GM18499 (cell line): ENCODE data around the gene PFDN5.
A peak's percentile ranks its signal among the peaks of the same experiment; 100 is the strongest.

Source experiments
- ATAC-seq: cut with Tn5 transposase; IDR thresholded peaks from one replicate; pipeline ENCODE4 v1.9.1; 2021; ENCODE audit warnings: moderate number of reproducible peaks; ENCODE audit not compliant: insufficient read depth, unreplicated experiment

The PFDN5 gene

DNA sequence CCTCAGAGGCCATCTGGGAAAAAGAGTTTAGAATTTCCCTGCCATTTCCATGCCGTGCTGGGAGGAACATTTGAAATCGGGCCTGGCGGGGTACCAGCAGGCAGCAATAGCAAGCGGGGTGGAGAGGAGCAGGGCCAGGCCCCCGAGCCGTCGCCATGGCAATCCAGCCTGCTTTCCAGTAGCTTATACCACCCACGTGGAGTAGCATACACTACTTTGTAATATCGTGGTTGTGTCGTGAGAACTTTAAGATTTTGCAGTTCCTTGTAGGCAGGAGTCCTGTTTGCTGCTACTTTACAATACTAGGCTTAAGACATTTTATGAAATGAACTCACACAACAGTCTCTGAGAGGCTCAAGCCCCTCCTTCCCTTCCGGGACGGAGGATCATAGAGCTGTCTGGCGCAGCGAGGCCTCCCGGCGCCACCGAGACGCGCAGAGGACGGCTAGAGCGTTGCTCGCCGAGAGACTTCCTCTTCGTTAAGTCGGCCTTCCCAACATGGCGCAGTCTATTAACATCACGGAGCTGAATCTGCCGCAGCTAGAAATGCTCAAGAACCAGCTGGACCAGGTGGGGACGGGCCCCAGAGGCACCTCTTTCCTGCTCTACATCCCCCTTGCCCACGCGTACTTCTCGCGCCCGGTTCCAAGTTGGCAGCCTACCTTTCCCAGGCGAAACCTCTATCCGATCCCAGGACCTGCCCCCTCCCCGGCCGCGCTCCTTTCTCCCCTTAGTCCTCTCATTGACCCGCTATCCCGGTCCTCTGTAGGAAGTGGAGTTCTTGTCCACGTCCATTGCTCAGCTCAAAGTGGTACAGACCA, at the start of gene PFDN5:
Gene PFDN5 (plus strand): TSS at position 473 of the 821 bp plus-strand sequence. CDS start 26 bp downstream, at position 499.
- peak; percentile 53 for ATAC-seq

DNA sequence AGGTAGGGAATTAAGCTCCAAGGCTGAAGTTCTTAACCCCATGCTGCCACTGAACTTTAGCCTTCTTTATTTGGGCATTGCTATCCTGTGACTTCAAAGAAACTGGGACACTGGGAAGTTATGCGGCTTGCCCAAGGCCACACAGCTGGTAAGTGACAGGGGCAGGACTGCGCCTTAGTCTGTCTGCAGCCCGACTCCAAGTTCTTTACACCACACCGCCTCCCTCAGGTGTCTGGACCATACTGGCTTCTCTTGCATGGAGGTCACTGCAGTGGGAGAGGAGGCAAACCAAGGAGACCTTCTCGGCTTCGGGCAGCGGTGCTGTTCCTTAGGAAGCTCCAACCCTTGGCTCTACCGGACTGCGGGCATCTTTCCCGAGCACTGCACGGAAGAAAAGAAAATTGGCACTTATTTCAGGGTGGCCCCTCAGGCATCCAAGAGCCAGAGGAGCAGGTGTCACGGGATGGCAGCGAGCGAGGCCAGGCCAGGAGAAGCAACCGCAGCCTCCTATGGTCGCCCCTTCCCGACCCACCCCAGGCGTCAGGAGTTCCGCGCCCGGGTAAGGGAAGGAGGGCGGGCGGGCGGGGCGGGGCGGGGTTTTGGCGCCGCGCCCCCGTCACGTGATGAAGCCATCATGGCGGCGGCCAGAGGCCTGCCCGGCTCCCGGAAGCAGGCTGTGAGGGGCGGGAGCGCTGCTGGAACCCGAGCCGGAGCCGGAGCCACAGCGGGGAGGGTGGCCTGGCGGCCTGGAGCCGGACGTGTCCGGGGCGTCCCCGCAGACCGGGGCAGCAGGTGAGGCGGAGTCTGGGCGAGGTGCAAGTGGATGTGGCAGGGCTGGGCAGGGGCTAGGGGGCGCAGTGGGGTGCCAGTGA, 43.6 kb upstream of the PFDN5 start:
- peak; percentile 34 for ATAC-seq

DNA sequence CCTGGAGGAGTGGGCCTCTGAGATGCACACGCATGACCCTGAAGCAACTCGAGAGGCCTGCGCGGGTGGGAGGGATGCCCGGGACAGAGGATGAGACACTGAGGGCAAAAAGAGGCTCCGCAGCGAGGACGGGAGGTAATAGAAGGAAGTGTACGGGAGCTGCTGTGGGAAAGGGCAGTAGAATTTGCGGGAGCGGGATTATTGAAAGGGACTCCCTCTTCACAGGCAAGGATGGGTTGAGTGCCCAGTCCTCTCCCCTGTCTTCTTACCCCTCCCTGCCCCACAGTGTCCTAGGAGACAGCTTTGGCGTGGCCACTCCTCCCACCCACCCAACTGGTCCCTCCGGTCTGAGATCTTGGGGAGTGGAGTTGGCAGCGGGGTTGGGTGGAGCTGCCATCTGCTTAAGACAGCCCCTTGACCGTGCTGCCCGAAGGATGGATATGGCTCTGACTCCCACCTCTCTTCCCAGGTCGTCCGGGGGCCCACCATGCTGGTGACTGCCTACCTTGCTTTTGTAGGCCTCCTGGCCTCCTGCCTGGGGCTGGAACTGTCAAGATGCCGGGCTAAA, 42.9 kb upstream of the PFDN5 start:
- ATAC-seq: no peak

DNA sequence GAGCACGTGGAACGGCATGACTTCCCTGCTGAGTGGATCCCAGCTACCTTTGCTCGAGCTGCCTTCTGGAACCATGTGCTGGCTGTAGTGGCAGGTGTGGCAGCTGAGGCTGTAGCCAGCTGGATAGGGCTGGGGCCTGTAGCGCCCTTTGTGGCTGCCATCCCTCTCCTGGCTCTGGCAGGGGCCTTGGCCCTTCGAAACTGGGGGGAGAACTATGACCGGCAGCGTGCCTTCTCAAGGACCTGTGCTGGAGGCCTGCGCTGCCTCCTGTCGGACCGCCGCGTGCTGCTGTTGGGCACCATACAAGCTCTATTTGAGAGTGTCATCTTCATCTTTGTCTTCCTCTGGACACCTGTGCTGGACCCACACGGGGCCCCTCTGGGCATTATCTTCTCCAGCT, 42.0 kb upstream of the PFDN5 start:
- ATAC-seq: no peak

DNA sequence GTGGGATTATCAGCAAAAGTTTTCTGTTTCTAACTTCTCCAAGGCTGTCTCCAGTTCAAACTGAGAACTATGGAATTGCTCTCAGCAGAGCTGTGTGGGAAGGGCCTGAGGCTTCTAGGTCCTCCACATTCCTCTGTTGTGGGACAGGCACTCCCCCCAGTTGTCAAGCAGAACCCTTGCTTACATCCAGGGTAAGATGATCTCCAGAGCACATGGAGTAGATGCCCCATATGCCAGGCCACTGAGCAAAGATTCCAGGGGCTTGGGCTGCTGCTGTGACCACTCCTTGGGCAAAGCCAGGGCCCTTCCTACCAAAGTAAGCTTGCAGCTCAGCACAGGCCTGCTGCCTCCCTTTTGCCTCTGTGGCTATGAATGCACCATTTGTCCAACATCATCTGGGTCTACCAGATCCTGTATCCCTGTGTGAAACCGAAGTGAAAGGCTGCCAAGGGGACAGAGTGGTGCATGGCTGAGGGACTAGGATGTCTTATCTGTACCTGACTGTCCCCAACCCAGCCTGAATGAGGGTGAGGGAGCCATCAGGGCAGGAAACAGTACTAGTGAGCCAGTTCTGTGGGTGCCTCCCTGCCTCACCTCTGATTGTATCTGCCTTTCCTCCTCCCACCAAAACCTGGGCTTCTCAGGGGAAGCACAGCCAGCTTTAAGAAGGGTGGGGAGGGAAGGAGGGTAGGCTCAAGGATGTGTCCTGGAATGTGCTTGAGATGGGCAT, 40.4 kb upstream of the PFDN5 start:
- ATAC-seq: no peak

DNA sequence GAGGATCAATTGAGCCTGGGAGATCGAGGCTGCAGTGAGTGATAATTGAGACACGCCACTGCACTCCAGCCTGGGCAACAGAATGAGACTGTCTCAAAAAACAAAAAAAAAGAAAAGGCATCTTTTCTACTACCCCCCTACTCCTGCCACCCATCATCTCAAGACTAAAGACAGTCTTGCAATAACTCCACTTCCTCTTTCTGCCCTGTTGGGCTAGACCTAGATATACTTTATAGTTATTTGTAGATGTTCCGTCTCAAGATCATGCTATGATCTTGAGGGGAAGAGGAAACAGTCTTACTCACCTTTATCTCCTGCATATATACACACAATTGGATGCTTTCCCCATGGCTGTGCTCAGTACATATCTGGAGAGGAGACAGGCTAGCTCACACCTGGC, 39.3 kb upstream of the PFDN5 start:
- no peak for ATAC-seq

DNA sequence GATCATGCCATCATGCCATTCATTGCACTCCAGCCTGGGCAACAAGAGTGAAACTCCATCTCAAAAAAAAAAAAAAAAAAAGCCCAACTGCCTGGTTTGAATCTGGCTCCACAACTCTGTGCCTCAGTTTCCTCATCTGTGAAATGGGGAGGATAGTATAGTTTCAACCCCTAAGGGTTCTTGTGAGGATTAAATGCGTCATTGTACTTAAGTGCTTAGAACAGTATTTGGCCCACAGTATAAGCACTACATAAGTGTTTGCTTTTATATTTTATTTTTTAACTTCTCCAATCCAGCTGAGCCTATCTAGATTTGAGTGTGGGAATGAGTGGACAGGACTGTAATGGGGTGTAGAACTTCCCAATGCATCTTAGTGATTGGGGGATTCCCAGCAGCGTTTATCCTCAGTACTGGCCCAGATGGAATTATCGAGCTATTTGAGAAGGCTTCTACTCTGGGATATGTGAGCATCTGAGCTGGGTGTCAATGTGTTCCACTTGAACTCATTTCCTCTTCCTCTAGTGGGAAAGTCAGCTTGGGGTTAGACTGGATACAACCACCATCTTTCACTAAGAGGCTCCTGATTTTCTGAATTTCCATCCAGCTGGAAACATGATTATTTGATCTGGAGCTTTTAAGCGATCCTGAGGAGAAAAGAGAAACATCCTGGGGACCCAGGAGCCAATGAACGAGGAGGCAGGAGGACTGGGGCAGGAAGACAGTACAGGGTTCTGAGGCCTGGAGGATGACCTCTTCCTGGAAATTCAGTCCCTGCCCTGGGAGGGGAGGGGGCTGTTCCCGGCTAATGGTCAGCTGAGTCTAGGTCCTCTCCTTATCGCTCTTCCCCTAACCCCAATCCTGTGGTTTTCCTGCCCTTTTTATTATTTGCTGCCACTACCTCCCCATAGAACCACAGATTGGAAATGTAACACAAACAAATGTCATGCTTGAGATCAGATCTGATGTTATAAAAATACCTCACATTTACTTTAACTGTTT, 36.5 kb upstream of the PFDN5 start:
- ATAC-seq: no peak

DNA sequence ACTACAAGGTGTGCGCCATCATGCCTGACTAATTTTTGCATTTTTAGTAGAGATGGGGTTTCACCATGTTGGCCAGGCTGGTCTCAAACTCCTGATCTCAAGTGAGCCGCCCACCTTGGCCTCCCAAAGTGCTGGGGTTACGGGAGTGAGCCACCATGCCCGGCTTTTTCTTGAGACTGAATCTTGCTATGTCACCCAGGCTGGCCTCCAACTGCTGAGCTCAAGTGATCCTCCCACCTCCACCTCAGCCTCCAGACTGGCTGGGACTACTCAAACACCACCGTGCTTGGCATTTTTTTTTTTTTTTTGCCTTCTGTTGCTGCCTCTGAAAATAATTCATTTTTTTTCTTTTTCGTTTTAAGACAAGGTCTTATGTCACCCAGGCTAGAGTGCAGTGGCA, 35.5 kb upstream of the PFDN5 start:
- ATAC-seq: no peak

DNA sequence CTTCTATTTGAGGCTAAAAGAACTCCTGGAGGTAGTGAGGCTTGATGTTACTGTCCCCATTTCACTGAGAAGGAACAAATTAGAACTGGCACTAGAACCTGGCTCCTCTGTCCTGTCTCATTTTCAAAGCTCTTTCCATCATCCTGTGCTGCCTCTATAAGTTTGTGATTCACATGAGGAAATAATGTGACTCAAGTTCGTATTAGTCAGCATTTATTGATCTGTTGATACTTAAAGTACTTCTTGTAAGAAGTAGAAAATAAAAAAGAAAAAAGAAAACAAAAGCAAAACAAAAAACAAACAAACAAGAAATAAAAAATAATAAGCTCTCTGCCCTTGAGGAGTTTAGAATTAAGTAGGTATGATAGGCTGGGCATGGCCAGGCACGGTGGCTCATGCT, 29.6 kb upstream of the PFDN5 start:
- ATAC-seq: no peak

DNA sequence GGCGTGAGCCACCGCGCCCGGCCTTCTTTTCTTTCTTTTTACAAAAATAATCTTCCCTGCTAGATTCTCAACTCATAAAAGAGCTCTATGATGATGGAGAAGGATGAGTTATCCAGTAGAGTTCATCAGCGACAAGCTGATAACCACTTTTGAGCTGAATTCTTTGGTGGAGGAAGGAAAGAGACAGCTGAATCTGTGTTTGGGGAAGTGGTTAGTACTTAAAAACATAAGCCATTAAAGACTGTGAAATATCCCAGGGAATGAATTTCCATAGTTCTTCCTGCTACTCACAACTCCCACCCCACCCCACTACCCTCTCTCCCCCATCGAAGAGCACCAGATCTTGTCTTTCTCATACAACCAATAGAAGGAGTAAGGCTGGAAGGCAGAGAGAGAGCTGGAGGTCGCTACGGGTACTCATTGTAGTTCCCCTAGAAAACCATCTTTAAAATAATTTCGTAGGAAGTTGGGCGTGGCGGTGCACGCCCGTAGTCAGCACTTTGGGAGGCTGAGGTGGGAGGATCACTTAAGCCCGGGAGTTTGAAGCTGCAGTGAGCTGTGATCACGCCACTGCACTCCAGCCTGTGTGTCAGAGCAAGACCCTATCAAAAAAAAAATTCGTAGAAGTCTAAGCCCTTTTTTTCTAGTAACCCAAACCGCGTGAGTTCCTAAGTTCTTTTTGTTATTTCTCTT, 27.9 kb upstream of the PFDN5 start:
- no peak for ATAC-seq

DNA sequence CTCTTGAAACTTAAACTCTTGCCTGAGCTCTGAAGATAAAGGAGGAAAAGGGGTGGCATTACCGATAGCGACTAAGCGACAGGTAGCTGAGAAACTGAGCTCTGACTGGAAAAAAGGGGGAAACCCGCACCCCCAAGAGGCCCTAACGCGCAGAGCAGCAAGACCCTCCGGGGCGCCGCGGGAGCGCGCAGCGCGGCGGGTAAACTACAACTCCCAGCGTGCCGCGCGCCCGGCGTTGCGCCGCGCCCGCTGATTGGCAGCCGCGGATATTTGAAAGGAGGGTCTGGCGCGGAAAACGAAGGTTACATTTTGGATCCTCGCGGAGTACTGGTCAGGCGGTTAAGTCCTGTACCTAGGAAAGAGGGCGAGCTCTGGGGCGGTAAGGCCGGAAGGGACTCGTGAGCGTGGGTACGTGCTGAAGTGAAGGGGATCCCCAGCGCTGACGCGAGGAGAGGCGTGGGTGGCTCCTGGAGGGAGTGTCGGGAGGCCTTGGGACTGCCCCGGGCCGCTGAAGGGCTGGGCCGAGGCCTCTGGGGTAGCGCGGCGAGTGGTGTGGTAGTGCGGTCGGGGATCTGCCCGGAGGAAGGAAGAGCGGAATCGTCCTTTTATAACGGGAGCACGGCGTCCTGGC, 27.2 kb upstream of the PFDN5 start, which contains the start of gene ESPL1:
Gene ESPL1 (plus strand): TSS at position 301 of the 631 bp plus-strand sequence. CDS start 468 bp downstream, outside the sequence.
- no peak for ATAC-seq

DNA sequence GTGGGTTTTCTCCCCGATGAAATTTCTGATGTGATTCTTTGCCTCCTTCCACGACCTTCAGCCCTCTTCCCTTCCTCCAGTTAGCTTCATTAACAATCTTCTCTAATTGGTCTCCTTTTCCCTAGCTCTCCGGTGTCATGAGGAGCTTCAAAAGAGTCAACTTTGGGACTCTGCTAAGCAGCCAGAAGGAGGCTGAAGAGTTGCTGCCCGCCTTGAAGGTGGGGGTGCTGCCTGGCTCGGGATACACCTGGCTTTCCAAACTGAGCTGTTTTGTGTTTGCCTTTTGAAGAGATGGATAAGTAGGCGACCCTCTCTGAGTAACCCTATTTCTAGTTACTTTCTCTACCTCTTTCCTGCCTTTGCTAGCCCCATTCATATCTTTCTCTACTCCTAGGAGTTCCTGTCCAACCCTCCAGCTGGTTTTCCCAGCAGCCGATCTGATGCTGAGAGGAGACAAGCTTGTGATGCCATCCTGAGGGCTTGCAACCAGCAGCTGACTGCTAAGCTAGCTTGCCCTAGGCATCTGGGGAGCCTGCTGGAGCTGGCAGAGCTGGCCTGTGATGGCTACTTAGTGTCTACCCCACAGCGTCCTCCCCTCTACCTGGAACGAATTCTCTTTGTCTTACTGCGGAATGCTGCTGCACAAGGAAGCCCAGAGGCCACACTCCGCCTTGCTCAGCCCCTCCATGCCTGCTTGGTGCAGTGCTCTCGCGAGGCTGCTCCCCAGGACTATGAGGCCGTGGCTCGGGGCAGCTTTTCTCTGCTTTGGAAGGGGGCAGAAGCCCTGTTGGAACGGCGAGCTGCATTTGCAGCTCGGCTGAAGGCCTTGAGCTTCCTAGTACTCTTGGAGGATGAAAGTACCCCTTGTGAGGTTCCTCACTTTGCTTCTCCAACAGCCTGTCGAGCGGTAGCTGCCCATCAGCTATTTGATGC, 26.4 kb upstream of the PFDN5 start:
- ATAC-seq: no peak

DNA sequence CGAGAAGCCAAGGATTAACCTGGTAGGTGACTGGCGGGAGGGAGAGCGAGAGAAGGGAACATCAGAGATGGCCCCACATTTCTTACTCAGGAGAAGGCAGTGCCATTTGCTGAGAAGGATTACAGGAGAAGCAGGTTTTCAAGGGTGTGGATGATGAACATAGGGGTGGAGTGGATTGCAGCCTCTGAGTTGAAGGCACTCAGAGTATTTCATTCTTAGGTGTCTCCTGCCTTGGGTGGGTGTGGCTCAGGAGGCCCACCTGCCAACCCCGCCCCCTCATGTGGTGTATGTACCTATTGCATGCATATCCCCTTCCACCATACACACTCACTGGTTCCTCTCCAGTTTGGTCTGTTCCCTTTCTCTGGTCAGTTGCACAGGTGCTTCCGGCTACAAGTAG, 20.9 kb upstream of the PFDN5 start:
- ATAC-seq: no peak

DNA sequence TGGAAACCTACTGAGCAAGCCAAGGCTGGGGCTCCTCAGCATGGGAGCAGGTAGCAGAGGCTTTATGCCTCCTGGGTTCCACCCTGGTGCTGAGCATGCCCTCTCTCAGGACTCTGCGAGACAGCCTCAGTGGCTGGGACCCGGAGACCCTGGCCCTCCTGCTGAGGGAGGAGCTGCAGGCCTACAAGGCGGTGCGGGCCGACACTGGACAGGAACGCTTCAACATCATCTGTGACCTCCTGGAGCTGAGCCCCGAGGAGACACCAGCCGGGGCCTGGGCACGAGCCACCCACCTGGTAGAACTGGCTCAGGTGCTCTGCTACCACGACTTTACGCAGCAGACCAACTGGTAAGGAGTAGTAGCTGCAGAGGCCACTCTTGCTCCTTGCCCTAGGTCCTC, 18.8 kb upstream of the PFDN5 start:
- ATAC-seq: no peak

DNA sequence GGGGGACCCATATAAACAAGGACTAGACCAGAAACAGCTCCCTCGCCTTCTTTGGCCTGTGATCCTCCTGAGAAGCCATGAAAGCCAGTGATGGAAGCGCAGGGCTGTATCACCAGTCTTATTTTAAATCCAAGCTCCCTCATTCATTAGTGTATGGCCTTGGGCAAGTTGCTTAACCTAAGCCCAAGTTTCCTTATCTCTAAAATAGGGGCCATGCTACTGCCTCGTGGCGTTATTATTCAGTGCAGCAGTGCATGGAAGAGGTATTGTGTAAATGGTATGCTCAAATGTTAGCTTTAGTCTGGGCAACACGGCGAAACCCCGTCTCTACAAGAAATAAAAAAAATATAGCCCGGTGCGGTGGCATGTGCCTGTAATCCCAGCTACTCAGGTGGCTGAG, 17.4 kb upstream of the PFDN5 start:
- no peak for ATAC-seq

DNA sequence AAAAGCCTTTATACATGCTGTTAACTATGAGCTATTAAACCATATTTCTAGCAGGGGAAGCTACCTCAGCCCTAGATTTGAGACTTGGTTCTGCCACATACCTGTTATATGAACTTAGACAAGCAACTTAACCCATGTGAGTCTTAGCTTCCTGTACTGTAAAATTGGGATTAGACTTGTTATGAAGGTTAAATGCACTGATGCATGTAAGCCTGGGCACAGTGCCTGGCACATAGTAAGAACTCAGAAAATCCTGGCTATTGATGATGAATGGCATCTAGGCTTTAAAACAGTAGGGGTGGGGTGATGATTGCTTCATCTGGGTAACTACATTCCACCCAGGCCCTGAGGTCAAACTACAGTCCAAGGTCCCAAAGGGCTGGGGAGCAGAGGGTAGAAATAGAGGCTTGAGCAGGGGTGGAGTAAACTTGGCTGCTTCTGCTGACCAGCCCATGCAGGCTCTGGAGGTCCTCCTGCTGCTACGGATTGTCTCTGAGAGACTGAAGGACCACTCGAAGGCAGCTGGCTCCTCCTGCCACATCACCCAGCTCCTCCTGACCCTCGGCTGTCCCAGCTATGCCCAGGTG, 16.0 kb upstream of the PFDN5 start:
- ATAC-seq: no peak
